Cardiac muscle cell (in vitro differentiated cells and primary cell): ENCODE data around the gene DENND1B. TPM values are rescaled to one million over a fixed set of nuclear protein-coding genes. Genes with fewer than 3 reads are reported as not detected.

Experiments used
- DNase-seq, 2 donors: peaks; one replicate each; pipeline versions ENCODE4 v3.0.0 to v3.0.0-alpha.2; 2010 to 2017; ENCODE audit warnings: low read depth in 1 of 2, low spot score in 1 of 2
- H3K27ac ChIP-seq: fragments of 200-600 bp; sonication (generic); 2 replicates; pipeline ENCODE4 v1.5.1; 2016
- H3K27me3 ChIP-seq: fragments of 200-600 bp; sonication (generic); 2 replicates; pipeline ENCODE4 v1.6.0; 2016; ENCODE audit warnings: control low read depth
- H3K36me3 ChIP-seq: fragments of 200-600 bp; sonication (generic); 2 replicates; pipeline ENCODE4 v1.5.1; 2016; ENCODE audit warnings: control low read depth
- H3K4me1 ChIP-seq: fragments of 200-600 bp; sonication (generic); 2 replicates; pipeline ENCODE4 v1.8.1; 2017; ENCODE audit warnings: low read depth, mild to moderate bottlenecking, mixed run types
- H3K4me3 ChIP-seq: fragments of 200-600 bp; sonication (generic); 2 replicates; pipeline ENCODE4 v1.5.1; 2016; ENCODE audit warnings: mild to moderate bottlenecking
- H3K9me3 ChIP-seq: fragments of 200-600 bp; sonication (generic); 2 replicates; pipeline ENCODE4 v1.5.1; 2017; ENCODE audit warnings: low read depth, mild to moderate bottlenecking, control low read depth
- CTCF ChIP-seq: IDR thresholded peaks from 2 replicates; pipeline ENCODE4 v1.5.1; 2012; ENCODE audit warnings: low read depth, mild to moderate bottlenecking, low read length
- polyA plus RNA-seq: library from polyadenylated mRNA; unstranded; fragments of >200 nt; fragmentation: Nextera tagmentation; extraction: Ambion mirVana; gene quantifications from 2 replicates; pipeline ENCODE4 v1.2.1, GENCODE V29; 2016
- total RNA-seq: library from RNA; depleted of rRNA; stranded (reverse); fragments of >200 nt; gene quantifications from 2 replicates; pipeline ENCODE4 v1.2.3, GENCODE V29; 2016

The DENND1B gene
- total and polyA plus RNA-seq, 2 experiments from 2014 or later = 9.9 to 11.0 TPM

- no peak for TF ChIP-seq CTCF
- Histone ChIP-seq H3K4me3 (no peak overlapping the region), H3K9me3 (no peaks in the 10 kb centered on the region), H3K36me3 (no peaks in the 10 kb centered on the region), H3K27me3 (no peaks in the 10 kb centered on the region), H3K4me1 (no peaks in the 10 kb centered on the region), H3K27ac (no peak overlapping the region)
- DNase-seq = no peak
Observed at GRCh38 chr1:197801111-197801482, 25.8 kb upstream of the DENND1B start.

GRCh38 chr1:197800379-197801110 is 25.3 kb upstream of the DENND1B start:
- TF ChIP-seq CTCF = no peak
- H3K4me3 ChIP-seq = no peak overlapping the region
- H3K4me1 ChIP-seq = no peaks in the 10 kb centered on the region
- no peaks in the 10 kb centered on the region for H3K36me3 ChIP-seq
- no peak for DNase-seq
- H3K9me3 ChIP-seq = no peaks in the 10 kb centered on the region
- no peaks in the 10 kb centered on the region for H3K27me3 ChIP-seq
- no peak overlapping the region for H3K27ac ChIP-seq

- Histone ChIP-seq H3K36me3 (no peaks in the 10 kb centered on the region), H3K4me3 (no peak overlapping the region), H3K4me1 (no peaks in the 10 kb centered on the region), H3K27me3 (no peaks in the 10 kb centered on the region), H3K9me3 (no peaks in the 10 kb centered on the region), H3K27ac (no peak overlapping the region)
- DNase-seq = peak in 1 of 2 donors; percentile 79
- TF ChIP-seq CTCF = no peak
Observed at GRCh38 chr1:197799271-197799670, 24.0 kb upstream of the DENND1B start.

GRCh38 chr1:197798492-197798891 is 23.2 kb upstream of the DENND1B start:
- H3K27ac ChIP-seq = no peak overlapping the region

GRCh38 chr1:197797010-197797409 is 21.7 kb upstream of the DENND1B start:
- no peaks in the 10 kb centered on the region for H3K27me3 ChIP-seq
- H3K9me3 ChIP-seq = no peaks in the 10 kb centered on the region
- no peak for DNase-seq
- TF ChIP-seq CTCF = no peak
- no peak overlapping the region for H3K27ac ChIP-seq
- no peaks in the 10 kb centered on the region for H3K36me3 ChIP-seq
- no peaks in the 10 kb centered on the region for H3K4me1 ChIP-seq
- no peak overlapping the region for H3K4me3 ChIP-seq

More at GRCh38 chr1:197798492-197798891, 23.2 kb upstream of the DENND1B start:
- no peaks in the 10 kb centered on the region for H3K4me1 ChIP-seq
- no peaks in the 10 kb centered on the region for H3K36me3 ChIP-seq
- peak in 1 of 2 donors; percentile 32 for DNase-seq
- no peaks in the 10 kb centered on the region for H3K9me3 ChIP-seq
- H3K4me3 ChIP-seq = no peak overlapping the region
- no peak for TF ChIP-seq CTCF
- H3K27me3 ChIP-seq = no peaks in the 10 kb centered on the region
